GM21381 (cell line): ENCODE data around the gene SPAG6.
"Not testable (repeated sequence)": the region's sequence is repeated elsewhere in the genome, so short reads cannot be mapped to it uniquely, and the experiment has no call there.

Experiments used
- ATAC-seq: cut with Tn5 transposase; IDR thresholded peaks from one replicate; pipeline ENCODE4 v1.9.1; 2021; ENCODE audit warnings: mild to moderate bottlenecking, moderate library complexity; ENCODE audit not compliant: unreplicated experiment

Gene SPAG6

DNA sequence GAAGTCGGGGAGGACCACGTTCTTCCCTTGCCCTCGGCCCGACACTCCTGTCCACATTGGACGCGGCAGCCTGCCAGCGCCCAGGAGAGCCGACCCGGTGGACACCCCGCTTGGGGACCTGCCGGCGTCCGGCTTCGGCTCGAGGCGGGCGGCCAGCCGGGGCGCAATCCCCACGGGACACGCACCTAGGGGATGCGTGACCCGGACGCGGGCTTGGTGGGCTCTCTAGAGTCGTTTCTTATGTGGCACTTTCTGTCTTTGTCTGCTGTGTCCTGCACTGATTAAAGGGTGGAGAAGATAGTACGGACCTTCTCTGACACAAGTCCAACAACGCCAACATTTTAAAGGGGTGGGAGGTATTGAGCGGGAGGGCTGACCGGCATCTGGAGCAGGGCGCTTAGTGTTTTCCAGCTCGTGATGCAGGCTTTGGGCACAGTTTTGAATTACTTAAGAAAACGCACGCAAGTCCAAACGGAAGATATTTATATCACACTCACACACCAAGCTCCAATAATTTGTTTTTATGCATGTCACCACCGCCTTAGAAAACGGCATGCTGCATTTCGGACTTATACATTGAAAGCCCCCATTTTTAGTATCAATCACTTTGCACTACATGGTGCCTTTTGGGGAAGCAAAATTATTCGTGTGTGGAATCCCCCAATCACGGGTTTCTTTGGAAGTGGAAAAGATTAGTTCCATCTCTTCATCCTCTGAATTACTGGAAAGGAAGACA is 3.9 kb upstream of the SPAG6 start:
- ATAC-seq: peak; percentile 25

DNA sequence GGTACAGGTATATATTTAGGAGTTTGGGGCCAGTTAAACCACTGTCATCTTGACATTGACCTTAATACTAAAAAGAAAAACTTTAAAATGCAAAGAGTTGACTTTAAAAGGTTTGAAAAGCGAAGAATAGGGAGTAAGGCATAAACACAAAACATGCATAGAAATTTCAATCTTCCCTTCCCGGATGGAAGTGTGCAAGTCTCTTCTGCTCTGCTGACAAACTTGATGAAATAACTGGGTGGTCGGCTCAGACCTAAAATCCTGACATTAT is 3.4 kb upstream of the SPAG6 start:
- ATAC-seq: no peak

DNA sequence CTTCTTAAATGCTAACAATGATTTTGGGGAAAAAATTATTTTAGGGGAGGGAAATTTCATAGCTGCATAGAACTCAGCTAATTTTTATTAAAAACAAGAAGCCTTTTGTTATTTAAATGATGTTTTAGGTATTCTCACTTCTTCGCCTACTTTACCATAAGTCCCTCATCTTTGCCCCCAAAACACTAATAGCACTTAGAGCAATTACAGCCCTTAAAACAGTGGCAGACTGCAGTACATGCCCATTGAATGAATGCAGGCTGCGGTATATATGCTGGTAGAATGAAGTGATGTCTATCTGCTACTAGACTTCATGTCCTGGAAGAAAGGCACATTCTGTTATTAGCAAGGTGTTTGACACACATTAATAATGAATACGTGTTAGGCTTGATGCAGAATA is 2.9 kb upstream of the SPAG6 start:
- ATAC-seq: no peak

DNA sequence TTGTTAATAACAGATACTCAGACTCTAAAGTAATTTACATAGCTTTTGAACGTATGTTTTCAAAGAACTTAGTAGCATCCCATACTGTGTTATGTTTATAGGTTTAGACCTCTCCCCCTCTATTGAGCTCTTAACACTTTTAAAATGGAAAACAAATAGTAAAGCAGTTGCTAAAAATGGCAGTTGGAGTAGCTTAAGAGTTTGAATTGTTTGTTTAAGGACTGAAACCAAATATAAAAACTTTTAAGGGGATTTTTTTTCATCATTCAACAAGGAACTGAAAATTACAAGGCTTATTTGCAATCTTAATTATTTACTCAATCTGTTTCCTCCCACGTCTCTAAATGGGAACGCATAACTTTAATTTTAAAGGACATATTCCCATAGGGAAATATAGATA is 1.6 kb upstream of the SPAG6 start:
- ATAC-seq: no peak

DNA sequence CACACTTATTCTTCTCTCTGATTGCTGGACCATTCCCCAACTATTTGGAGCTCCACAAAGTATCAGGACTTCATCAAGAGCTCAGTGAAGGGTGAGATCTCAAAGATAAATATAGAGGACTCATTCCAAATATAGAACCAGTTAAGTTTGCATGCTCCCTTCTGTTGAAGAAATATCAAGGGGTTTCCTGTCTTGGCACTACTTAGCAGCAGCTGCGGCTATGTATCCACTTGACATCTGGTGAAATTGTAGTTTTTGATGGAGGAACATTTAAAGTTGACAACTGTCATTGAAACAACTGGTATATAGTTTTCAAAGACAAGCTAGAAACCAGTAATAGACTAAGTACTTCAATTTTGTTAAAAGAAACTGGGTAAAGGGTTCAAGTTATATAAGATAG is 1.0 kb upstream of the SPAG6 start:
- no peak for ATAC-seq

DNA sequence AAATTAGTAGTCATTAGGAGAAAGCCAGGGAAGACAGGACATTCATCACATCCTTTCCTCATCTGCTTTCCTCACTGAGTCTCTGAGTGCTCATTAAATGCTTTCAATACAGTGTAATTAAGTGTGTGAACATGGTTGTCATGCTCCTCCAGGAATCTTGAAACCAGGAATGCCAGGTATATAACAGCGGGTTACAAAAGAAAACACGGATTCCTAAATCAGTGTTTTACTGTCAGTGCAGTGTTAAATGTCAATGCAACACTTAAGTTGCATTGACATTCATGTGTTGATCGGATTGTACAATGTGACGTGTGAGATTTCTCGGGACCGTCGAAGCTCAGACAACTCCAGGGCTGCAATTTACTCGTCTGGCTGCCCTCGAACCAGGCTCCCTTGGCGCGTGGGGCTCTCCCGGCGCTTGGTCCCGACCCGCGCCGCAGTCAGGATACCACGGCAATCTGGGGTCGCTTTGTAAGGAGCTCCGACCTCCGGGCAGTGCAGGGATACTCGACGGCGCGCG is 455 bp upstream of the SPAG6 start:
- ATAC-seq: no peak

DNA sequence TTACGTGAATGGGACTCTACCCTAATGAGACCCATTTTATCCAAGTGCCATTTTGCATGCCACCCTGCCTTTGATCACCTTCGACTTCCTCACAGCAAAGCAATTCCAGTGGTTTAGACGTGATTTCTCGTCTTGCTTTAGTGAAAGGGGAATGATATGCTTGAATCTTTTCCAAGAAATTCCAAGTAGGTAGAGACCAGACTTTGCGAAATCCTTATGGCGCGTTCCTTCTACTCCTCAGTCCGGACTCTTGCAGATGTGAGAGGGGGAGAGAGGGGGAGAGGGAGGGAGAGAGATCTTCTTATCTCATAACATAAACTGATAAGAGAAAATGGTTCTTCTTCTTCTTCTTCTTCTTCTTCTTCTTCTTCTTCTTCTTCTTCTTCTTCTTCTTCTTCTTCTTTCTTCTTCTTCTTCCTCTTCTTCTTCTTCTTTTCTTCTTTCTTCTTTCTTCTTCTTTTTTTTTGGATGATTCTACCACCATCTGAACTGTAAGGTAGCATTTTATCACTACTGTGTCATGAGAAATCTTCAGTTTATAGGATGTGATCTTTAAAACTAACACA is 883 bp downstream of the SPAG6 start:
- no peak for ATAC-seq

DNA sequence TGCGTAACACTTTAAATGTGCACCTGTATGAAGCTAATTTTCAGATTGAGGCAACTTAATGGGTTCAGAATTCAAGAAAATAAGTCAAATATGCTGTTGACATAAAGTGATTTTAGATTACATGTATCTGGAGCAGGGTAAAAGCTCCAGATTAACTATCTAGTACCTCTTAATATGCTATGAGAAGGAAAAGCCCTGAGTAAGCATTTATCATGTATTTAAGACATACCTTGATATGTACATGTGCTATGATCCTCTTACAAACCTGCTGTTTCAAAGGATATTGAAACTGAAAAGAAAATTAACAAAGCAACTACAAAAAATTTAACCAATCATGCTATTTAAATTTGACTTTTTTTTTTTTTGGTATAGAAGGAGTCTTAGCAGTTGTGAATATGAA is 4.5 kb downstream of the SPAG6 start:
- no peak for ATAC-seq

DNA sequence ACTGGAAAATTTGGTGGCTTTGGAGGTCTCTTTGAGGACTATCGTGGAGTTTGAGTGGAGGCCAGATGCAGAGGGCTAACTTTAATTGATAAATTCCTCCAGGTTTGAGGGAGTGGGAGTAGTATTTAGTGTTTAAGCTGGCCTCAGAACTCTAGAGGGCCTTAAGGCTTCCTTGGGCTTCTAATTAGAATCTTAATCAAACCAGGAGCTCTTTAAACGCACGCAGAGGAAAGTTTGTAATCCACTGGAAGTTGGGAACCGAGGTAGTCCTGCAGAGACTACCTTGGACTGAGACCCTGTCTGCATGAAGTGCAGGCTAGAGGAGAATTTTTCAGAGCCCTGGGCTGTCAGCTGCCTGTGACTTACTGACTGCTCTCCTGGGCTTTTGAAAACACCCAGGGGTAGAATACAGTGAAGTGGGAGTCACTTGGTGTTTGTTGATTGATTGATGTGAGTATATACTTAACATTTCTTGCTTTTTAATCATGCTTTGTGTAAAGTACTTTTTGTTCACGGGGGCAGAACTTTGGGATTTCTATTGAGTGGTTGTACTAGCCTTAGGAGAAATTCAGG is 5.9 kb downstream of the SPAG6 start:
- ATAC-seq: no peak

DNA sequence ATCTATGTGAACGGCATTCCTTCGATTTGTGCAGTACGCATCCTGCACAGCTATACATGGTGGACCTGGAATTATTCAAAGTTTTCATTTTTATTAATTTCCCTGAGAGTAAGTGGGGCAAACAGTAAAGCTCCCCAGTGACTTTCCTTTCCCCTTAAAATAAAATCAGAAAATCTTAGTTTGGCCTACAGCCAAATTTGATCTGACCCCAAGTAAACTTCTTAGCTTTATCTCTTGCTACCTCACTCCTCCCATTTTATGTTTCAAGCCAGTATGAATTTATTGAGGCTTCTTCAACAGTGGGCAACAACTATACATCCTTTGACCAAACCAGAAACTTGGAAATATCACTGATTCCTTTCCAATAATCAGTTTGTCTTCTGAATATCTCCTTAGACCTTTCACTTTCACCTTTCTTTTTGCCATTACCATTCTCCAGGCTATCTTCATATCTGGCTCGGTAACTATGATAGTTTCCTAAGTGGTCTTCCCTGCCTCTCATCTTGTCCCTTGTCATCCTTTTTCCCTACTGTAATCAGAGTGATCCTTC is 11.1 kb downstream of the SPAG6 start:
- ATAC-seq: no peak

DNA sequence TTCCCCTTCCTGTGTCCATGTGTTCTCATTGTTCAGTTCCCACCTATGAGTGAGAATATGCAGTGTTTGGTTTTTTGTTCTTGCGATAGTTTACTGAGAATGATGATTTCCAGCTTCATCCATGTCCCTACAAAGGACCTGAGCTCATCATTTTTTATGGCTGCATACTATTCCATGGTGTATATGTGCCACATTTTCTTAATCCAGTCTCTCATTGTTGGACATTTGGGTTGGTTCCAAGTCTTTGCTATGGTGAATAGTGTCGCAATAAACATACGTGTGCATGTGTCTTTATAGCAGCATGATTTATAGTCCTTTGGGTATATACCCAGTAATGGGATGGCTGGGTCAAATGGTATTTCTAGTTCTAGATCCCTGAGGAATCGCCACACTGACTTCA is 12.5 kb downstream of the SPAG6 start:
- not testable (repeated sequence) for ATAC-seq

DNA sequence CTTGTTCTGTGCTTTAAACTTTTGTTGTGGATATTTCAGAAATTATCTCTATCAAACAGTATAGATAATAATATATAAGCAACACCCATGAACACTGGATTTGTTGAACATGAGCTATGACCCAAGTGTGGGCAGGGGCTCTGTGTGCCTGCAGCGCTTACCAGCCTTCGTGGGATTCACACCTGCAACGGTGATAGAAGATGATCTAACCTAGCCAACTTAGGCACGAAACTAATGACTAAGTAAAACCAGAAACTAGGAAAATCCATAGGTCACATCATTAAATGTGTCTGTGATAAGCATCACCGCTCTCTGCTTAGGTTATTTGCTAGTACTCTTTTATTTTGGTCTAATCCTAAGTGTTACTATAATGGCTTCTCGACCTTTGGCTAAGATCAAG is 18.0 kb downstream of the SPAG6 start:
- ATAC-seq: no peak

DNA sequence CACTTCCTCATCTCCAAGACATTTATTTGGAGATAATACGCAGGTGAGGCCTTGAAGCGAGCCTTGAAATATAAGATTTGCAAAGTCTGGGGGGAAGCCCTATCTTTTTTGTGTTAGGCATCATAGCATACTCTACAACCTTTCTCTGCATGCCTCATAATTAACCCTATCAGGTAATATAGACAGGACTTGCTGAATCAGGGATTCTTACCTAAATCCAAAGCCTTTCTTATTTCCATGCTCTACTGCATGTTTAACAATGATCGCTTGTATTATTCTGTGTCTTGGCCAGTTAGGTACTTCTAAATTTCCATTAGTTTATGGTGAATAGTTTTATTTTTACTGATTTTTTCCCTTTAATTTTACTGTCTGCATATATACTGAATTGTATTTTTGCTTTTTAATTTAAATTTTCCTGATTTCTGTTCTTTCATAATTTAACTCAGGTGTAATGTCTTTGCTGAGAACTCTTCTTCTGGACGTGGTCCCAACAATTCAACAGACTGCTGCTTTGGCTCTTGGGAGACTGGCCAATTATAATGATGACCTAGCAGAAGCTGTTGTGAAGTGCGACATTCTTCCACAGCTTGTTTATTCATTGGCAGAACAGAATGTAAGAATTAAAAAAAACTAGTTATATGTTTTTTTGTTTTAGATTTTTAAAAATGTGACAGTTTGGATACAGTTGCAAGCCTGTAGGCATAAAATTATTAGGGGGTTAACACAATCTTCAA is 19.3 kb downstream of the SPAG6 start:
- no peak for ATAC-seq

DNA sequence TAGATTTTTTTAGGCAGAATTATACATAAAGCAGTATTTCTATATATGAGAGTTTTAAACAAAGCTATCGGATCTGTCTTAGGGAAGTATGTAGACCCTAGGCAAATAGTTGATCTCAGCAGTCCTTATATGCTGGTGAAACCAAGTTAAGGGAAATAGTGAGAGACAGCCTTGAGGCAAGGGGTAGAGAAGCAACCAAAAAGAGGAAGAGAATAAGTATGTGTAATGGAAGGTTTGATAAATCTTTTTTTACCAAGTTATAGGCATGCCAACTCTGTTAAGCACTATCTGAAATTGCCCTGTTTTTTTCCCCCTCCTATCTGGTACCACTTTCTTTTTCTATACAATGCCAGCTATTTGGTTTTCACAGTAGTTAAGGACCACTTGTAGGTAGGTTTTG is 19.9 kb downstream of the SPAG6 start:
- ATAC-seq: peak; percentile 40

DNA sequence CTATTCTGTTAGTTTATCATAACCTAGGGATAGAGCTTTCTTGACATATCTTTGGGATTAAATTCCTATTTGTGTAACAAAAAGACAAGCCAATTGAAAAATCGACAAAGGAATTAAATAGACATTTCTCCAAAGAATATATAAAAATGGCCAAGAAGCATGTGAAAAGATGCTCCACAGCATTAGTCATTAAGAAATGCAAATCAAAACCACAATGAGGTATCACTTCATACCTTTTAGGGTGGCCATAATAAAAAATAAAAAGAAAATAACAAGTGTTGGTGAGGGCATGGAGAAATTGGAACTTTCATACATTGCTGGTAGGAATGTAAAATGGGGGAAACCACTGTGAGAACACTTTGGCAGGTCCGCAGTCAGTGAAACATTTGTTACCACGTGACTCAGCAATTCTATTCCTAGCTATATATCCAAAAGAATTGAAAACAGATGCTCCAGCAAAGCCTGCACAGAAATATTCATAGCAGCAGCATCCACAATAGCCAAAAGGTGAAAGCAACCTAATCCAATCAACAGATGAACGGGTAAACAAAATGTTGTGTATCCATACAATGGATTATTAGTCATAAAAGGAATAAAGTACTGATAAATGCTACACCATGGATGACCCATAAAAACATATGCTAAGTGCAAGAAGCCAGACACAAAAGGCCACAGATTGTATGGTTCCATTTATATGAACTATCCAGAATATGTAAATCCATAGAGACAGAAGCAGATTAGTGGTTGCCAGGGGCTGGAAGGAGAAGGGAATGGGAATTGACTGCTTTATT is 20.5 kb downstream of the SPAG6 start:
- no peak for ATAC-seq

DNA sequence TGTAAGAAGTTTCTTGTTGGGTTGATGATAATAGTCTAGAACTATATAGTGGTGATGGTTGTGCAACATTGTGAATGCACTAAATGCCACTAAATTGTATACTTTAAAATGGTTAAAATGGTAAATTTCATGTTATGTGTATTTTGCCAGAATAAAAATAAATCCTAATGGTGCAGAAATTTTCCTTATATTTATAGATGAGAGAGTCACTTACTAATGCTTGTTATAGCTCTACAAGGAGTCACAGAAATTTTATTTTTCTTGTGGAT is 21.1 kb downstream of the SPAG6 start:
- no peak for ATAC-seq

DNA sequence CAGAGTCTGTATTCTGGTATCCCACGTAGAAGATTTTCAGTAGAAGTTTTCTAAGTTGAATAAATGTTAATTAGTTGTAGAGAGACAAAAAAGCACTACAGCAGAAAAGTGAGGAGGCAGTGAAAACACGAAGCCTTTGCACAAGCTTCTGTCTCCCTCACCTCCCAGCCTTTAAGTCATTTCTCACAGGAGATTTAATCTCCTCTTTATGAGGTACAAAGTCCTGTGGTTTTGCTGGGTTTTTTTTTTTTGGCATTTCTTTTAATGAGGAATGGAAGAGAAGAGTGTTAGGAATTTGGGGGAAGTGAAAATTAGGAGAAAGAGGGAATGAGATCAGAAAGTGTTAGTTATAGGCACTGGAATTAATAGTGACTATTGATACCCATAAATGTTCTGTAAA is 21.5 kb downstream of the SPAG6 start:
- no peak for ATAC-seq

DNA sequence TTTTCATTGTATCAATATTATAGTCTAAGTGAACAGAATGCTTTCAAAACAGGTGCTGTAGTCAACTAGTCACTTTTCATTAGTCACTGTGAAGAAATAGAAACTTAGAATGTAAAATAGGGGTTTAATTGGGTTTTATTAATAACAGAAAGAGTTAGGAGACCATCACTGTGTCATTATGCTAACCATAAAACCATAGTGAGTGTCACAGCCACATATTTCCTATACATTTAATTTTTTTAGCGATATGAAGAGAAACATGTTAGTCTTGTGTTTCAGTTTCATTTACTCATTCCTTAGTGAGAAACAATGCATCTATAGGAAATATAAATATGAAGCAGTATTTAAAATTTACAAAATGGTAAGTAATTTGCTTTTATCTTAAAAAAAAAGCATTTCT is 22.2 kb downstream of the SPAG6 start:
- no peak for ATAC-seq

DNA sequence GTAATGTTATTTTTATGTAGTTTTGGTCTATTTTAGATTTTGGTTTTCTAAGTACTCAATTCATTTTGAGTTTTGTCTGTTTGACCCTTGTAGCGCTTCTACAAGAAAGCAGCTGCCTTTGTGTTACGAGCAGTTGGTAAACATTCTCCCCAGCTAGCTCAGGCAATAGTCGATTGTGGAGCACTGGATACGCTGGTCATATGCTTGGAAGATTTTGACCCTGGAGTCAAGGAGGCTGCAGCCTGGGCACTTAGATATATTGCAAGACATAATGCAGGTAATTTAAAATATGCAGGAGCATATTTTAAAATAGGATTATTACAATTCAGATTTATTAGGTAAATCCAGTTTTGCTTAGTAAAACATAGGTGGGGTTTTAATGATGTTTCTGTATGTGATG is 23.1 kb downstream of the SPAG6 start:
- ATAC-seq: no peak

DNA sequence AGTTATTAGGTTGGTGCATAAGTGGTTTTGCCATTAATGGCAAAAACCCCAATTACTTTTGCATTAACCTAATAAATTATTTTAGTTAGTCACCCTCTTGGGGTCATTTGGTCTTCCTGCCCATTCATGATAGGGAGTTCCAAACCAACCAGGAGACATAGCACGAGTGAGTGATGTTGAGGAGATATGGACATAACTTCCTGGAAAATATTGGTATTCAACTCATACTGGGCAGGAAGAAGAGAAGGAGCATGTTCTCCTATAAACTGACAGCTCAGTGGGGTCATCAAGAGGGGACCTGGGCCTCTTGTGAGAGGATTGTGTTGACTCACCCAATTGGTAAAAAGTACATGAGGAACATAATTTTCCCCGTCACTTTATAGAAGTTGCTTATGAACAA is 23.7 kb downstream of the SPAG6 start:
- no peak for ATAC-seq

DNA sequence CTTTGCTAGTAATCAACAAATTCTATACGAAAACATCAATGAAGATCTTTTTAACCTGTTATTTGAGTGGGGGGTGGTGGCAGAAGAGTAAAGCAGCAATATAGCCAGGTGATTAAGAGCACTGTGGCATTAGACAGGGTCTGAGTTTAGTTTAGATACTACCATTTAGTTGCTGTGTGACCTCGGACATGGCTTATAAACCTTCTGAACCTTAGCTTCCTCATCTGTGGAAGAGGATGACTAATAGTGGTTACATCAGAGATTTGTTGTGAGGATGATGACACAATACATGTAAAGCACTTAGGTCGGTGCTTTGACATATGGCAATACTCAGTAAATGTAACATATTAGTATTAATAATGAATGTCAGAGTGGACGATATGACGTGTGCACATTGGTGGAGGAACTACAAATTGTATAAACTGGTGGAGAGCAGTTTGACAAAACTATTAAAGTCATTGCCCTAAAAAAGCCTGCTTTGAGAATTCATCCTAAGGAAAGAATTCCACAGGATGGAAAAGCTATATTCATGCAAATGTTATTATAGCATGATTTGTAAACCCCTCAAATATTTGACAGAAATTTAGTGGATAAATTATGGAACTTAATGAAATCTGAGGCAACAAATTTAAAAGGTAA is 24.3 kb downstream of the SPAG6 start:
- peak; percentile 53 for ATAC-seq
